ENCODE measurements around the gene DNTT. TPM values are rescaled to one million over a fixed set of nuclear protein-coding genes. Genes with fewer than 3 reads are reported as not detected.

Gene DNTT
- total RNA-seq, 2 donors from 2014 or later = not detected

GRCh38 chr10:96365571-96365970 lies 61.3 kb downstream of the DNTT start:
- DNase-seq (no peak), ATAC-seq (no peak)
- intact Hi-C loops (cut with DNase I, micrococcal nuclease) = no loop called here

GRCh38 chr10:96366508-96366907 lies 62.3 kb downstream of the DNTT start:
- ATAC-seq (no peak), DNase-seq (no peak)
- intact Hi-C loops (cut with DNase I, micrococcal nuclease) = no loop called here

- intact Hi-C loops (cut with DNase I, micrococcal nuclease) = no loop called here
- ATAC-seq (no peak), DNase-seq (no peak)
Observed at GRCh38 chr10:96367470-96367869, 63.2 kb downstream of the DNTT start.

GRCh38 chr10:96368971-96369370 lies 64.7 kb downstream of the DNTT start:
- ATAC-seq = no peak
- intact Hi-C loops (cut with DNase I, micrococcal nuclease) = no loop called here
- DNase-seq = no peak

GRCh38 chr10:96369890-96370583 lies 65.8 kb downstream of the DNTT start:
- ATAC-seq (peak; percentile 26), DNase-seq (no peak)
- intact Hi-C loops (cut with DNase I, micrococcal nuclease) = loop anchor here in 1 of 2 donors (10.0 kb wide), 1 partner anchor 465 kb away; the partner anchor contains the start of gene LCOR

GRCh38 chr10:96370584-96371157 lies 66.4 kb downstream of the DNTT start:
- intact Hi-C loops (cut with DNase I, micrococcal nuclease) = loop anchor here in 1 of 2 donors (10.0 kb wide), 1 partner anchor 464 kb away; the partner anchor contains the start of gene LCOR
- no peak for ATAC-seq
- peak in 1 of 2 donors; percentile 39 for DNase-seq

GRCh38 chr10:96371356-96371755 lies 67.1 kb downstream of the DNTT start:
- intact Hi-C loops (cut with DNase I, micrococcal nuclease) = loop anchor here in 1 of 2 donors (10.0 kb wide), 1 partner anchor 463 kb away; the partner anchor contains the start of gene LCOR
- DNase-seq (no peak), ATAC-seq (no peak)

GRCh38 chr10:96374004-96374403 lies 69.8 kb downstream of the DNTT start:
- ATAC-seq = no peak
- intact Hi-C loops (cut with DNase I, micrococcal nuclease) = loop anchor here in 1 of 2 donors (10.0 kb wide), 1 partner anchor 461 kb away; the partner anchor contains the start of gene LCOR

GRCh38 chr10:96374639-96374984 lies 70.4 kb downstream of the DNTT start:
- ATAC-seq = no peak
- no peak for DNase-seq

More at GRCh38 chr10:96374004-96374403, 69.8 kb downstream of the DNTT start:
- DNase-seq = no peak

GRCh38 chr10:96374985-96375830 lies 71.0 kb downstream of the DNTT start:
- ATAC-seq (peak; percentile 93), DNase-seq (peak; percentile 80 to 86)
- intact Hi-C loops (cut with DNase I, micrococcal nuclease) = loop anchor here in 1 of 2 donors (10.0 kb wide), 1 partner anchor 460 kb away; the partner anchor contains the start of gene LCOR

More at GRCh38 chr10:96374639-96374984, 70.4 kb downstream of the DNTT start:
- intact Hi-C loops (cut with DNase I, micrococcal nuclease) = loop anchor here in 1 of 2 donors (10.0 kb wide), 1 partner anchor 460 kb away; the partner anchor contains the start of gene LCOR

- DNase-seq = no peak
- no peak for ATAC-seq
- intact Hi-C loops (cut with DNase I, micrococcal nuclease) = loop anchor here in 1 of 2 donors (10.0 kb wide), 1 partner anchor 458 kb away; the partner anchor contains the start of gene LCOR
Observed at GRCh38 chr10:96376483-96376882, 72.2 kb downstream of the DNTT start.

GRCh38 chr10:96377816-96378294 lies 73.6 kb downstream of the DNTT start:
- intact Hi-C loops (cut with DNase I, micrococcal nuclease) = loop anchor here in 1 of 2 donors (10.0 kb wide), 1 partner anchor 457 kb away; the partner anchor contains the start of gene LCOR
- DNase-seq = peak; percentile 46 to 81
- no peak for ATAC-seq

- DNase-seq = no peak
- ATAC-seq = no peak
- intact Hi-C loops (cut with DNase I, micrococcal nuclease) = loop anchor here in 1 of 2 donors (10.0 kb wide), 1 partner anchor 456 kb away; the partner anchor contains the start of gene LCOR
Observed at GRCh38 chr10:96378741-96379140, 74.5 kb downstream of the DNTT start.

- no peak for ATAC-seq
- no peak for DNase-seq
- intact Hi-C loops (cut with DNase I, micrococcal nuclease) = loop anchor here in 1 of 2 donors (10.0 kb wide), 1 partner anchor 455 kb away; the partner anchor contains the start of gene LCOR
Observed at GRCh38 chr10:96379758-96380157, 75.5 kb downstream of the DNTT start.

- intact Hi-C loops (cut with DNase I, micrococcal nuclease) = no loop called here
- DNase-seq = no peak
Observed at GRCh38 chr10:96380821-96381220, 76.6 kb downstream of the DNTT start.

GRCh38 chr10:96384506-96384905 lies 80.3 kb downstream of the DNTT start:
- intact Hi-C loops (cut with DNase I, micrococcal nuclease) = no loop called here
- DNase-seq (no peak), ATAC-seq (no peak)

More at GRCh38 chr10:96380821-96381220, 76.6 kb downstream of the DNTT start:
- ATAC-seq = no peak

GRCh38 chr10:96387161-96387560 lies 82.9 kb downstream of the DNTT start:
- DNase-seq = no peak
- ATAC-seq = no peak
- intact Hi-C loops (cut with DNase I, micrococcal nuclease) = no loop called here

GRCh38 chr10:96387601-96388000 lies 83.4 kb downstream of the DNTT start:
- DNase-seq (no peak), ATAC-seq (no peak)

More at GRCh38 chr10:96387601-96388000, 83.4 kb downstream of the DNTT start:
- intact Hi-C loops (cut with DNase I, micrococcal nuclease) = no loop called here
